K562 (cell line): Measurements from ENCODE around the gene VGLL1. TPM values are rescaled to one million over a fixed set of nuclear protein-coding genes. Genes with fewer than 3 reads are reported as not detected.

Experiments used
- ATAC-seq: fragments of 200-7000 bp; cut with Tn5 transposase; 3 replicates; pipeline ENCODE4 v1.9.1; 2020; ENCODE audit warnings: moderate library complexity
- BruUV-seq: library from RNA; stranded (reverse); fragments of 400-500 nt; replicated peaks from 2 replicates; lab custom pipeline; 2021; lab: Mats Ljungman, UMichigan
- CTCF ChIA-PET: fragments of 300-600 bp; formaldehyde crosslinking; extraction: SDS; loops from one replicate; lab custom pipeline; 2021; ENCODE audit warnings: low intra/inter-chr PET ratio; lab: Yijun Ruan, JAX
- POLR2A ChIA-PET: fragments of 300-600, 350-650 bp; sonication (Branson Sonifier 250); formaldehyde crosslinking; extraction: SDS; loops from one replicate; lab custom pipeline; 2021; ENCODE audit warnings: antibody characterized with exemption, inconsistent platforms; lab: Yijun Ruan, JAX
- DNase-seq, 4 experiments: peaks; one replicate each; pipeline versions ENCODE4 v3.0.0 to v3.0.0-alpha.2; 2011 to 2018; ENCODE audit warnings: low spot score in 3 of 4, mixed read lengths in 3 of 4; ENCODE audit errors: extremely low read depth in 1 of 4
- FAIRE-seq: peaks from 2 replicates; lab custom pipeline; 2011; peaks lifted over from hg19 to GRCh38; lab: Jason Lieb, UNC
- H2AFZ ChIP-seq: 2 replicates; pipeline ENCODE4 v1.6.0; 2011; ENCODE audit warnings: low read depth, low read length, control low read depth, inconsistent platforms
- H3K27ac ChIP-seq: fragments of 200-600 bp; 3 replicates; pipeline ENCODE4 v1.8.0; 2011; ENCODE audit warnings: low read depth, mild to moderate bottlenecking, control low read depth, inconsistent platforms, low read length, moderate library complexity, mixed read lengths; ENCODE audit errors: extremely low read depth
- H3K27me3 ChIP-seq, 2 experiments: fragments of 300-600 bp in 1 of 2; 2 replicates in 1 of 2; 3 replicates in 1 of 2; pipeline versions ENCODE4 v1.6.0 to v1.8.0; 2011; ENCODE audit warnings: inconsistent platforms in 2 of 2, low read length in 2 of 2, mild to moderate bottlenecking in 1 of 2, mixed read lengths in 1 of 2, moderate library complexity in 1 of 2; ENCODE audit not compliant: control insufficient read depth in 2 of 2, insufficient read depth in 2 of 2
- H3K36me3 ChIP-seq: fragments of 300-600 bp; 3 replicates; pipeline ENCODE4 v1.8.0; 2011; ENCODE audit warnings: mild to moderate bottlenecking, low read length, inconsistent platforms; ENCODE audit not compliant: control insufficient read depth, insufficient read depth
- H3K4me1 ChIP-seq, 2 experiments: fragments of 200-600 bp in 1 of 2; replicated peaks in 1 of 2; 2 replicates in 1 of 2; 3 replicates in 1 of 2; pipeline versions ENCODE4 v1.5.1 to v1.8.0; 2011; ENCODE audit warnings: inconsistent platforms in 2 of 2, low read length in 2 of 2, mild to moderate bottlenecking in 1 of 2, mixed read lengths in 1 of 2, moderate library complexity in 1 of 2; ENCODE audit not compliant: control insufficient read depth in 2 of 2, insufficient read depth in 2 of 2
- H3K4me2 ChIP-seq: 2 replicates; pipeline ENCODE4 v1.6.1; 2011; ENCODE audit warnings: low read length, control low read depth, inconsistent platforms, mixed read lengths; ENCODE audit not compliant: insufficient read depth
- H3K4me3 ChIP-seq: fragments of 200-600 bp; sonication (generic), shearing (Covaris generic); 2 replicates; pipeline ENCODE4 v1.5.1; 2016; ENCODE audit warnings: control low read depth, inconsistent platforms
- H3K79me2 ChIP-seq: fragments of 200-600 bp; 3 replicates; pipeline ENCODE4 v1.8.0; 2011; ENCODE audit warnings: low read length, inconsistent platforms; ENCODE audit not compliant: control insufficient read depth, insufficient read depth
- H3K9ac ChIP-seq, 2 experiments: 2 replicates each; pipeline versions ENCODE4 v1.6.0 to v1.6.1; 2011; ENCODE audit warnings: low read depth in 2 of 2, low read length in 2 of 2, control low read depth in 1 of 2, inconsistent platforms in 1 of 2, mild to moderate bottlenecking in 1 of 2, mixed read lengths in 1 of 2; ENCODE audit not compliant: insufficient read depth in 1 of 2
- H3K9me1 ChIP-seq: one replicate; pipeline ENCODE4 v1.6.0; 2011; ENCODE audit warnings: inconsistent platforms, mild to moderate bottlenecking, low read length, moderate library complexity; ENCODE audit not compliant: control insufficient read depth, insufficient read depth
- H3K9me3 ChIP-seq: replicated peaks from 2 replicates; pipeline ENCODE4 v1.5.1; 2011; ENCODE audit warnings: low read depth, low read length, inconsistent platforms; ENCODE audit not compliant: control insufficient read depth, insufficient read depth
- H4K20me1 ChIP-seq: replicated peaks from 2 replicates; pipeline ENCODE4 v1.6.1; 2011; ENCODE audit warnings: low read length, inconsistent platforms, mixed read lengths; ENCODE audit not compliant: control insufficient read depth, insufficient read depth
- ARHGAP35 ChIP-seq: fragments of 450-650 bp; IDR thresholded peaks from 2 replicates; pipeline ENCODE4 v1.6.1; 2018; ENCODE audit not compliant: partially characterized antibody
- ARID3A ChIP-seq: IDR thresholded peaks from 2 replicates; pipeline ENCODE4 v1.6.1; 2012; ENCODE audit warnings: low read depth, low read length, improper control_type of control experiment, borderline replicate concordance
- CREBBP ChIP-seq: IDR thresholded peaks from one replicate; pipeline ENCODE4 v1.6.1; 2012; ENCODE audit warnings: low read depth, mild to moderate bottlenecking, control low read depth, inconsistent platforms, low read length
- DNMT1 ChIP-seq: fragments of 450-650 bp; IDR thresholded peaks from 2 replicates; pipeline ENCODE4 v1.6.1; 2016; ENCODE audit warnings: antibody characterized with exemption, mild to moderate bottlenecking
- GTF3C2 ChIP-seq: IDR thresholded peaks from 3 replicates; pipeline ENCODE4 v1.6.1; 2011; ENCODE audit warnings: borderline replicate concordance, mild to moderate bottlenecking, moderate library complexity; ENCODE audit not compliant: insufficient read length; ENCODE audit errors: extremely low read depth
- HNRNPLL ChIP-seq: fragments of 200-400 bp; formaldehyde crosslinking; IDR thresholded peaks from 2 replicates; pipeline ENCODE4 v1.6.1; 2017; ENCODE audit warnings: low read length, low read depth, mild to moderate bottlenecking; ENCODE audit not compliant: poor library complexity, severe bottlenecking
- KLF6 ChIP-seq: fragments of 250-450 bp; sonication (Bioruptor Pico); IDR thresholded peaks from 2 replicates; pipeline ENCODE4 v1.4.0; 2020; ENCODE audit warnings: mild to moderate bottlenecking, moderate library complexity, borderline replicate concordance
- MAFF ChIP-seq: IDR thresholded peaks from 2 replicates; pipeline ENCODE4 v1.6.1; 2012; ENCODE audit warnings: low read length, improper control_type of control experiment
- POLR2B ChIP-seq: fragments of 450-650 bp; IDR thresholded peaks from 2 replicates; pipeline ENCODE4 v1.6.1; 2018; ENCODE audit warnings: low read depth; ENCODE audit not compliant: partially characterized antibody
- SP1 ChIP-seq: sonication (generic); formaldehyde crosslinking; IDR thresholded peaks from 2 replicates; pipeline ENCODE4 v1.8.1; 2022; ENCODE audit warnings: mild to moderate bottlenecking, missing genetic modification reagents
- WGBS: fragments of 100-300 bp; shearing (Covaris generic); methylation state at CpG from one replicate; pipeline ENCODE4 v1.1.6; 2016; ENCODE audit warnings: low coverage, mixed read lengths; ENCODE audit not compliant: insufficient coverage; ENCODE audit errors: missing lambda C conversion rate; 5-methylcytosine and 5-hydroxymethylcytosine counted together
- in situ Hi-C: fragments of 300-500 bp; cut with MboI; formaldehyde crosslinking; loops from 4 replicates; pipeline ENCODE4 v1.15.0; 2018; ENCODE audit warnings: inconsistent platforms, mixed read lengths
- intact Hi-C: fragments of 100-400 bp; cut with micrococcal nuclease; formaldehyde crosslinking; loops from 2 replicates; pipeline ENCODE4 v1.14.2; 2022
- polyA plus RNA-seq, 8 experiments: library from polyadenylated mRNA; depleted of rRNA in 4 of 8; stranded (reverse) in 5 of 8; unstranded in 3 of 8; fragments of >200 nt; fragmentation: Nextera tagmentation in 2 of 8; fragmentation: Illumina TruSeq in 1 of 8; extraction: Ambion mirVana in 2 of 8; extraction: Trizol in 1 of 8; gene quantifications; 2 replicates each; pipeline versions ENCODE4 v1.2.1 to v1.2.3, GENCODE V29; 2011 to 2014; ENCODE audit warnings: inconsistent platforms in 1 of 8, missing spikeins in 1 of 8
- total RNA-seq, 7 experiments: library from RNA; depleted of rRNA in 6 of 7; stranded (reverse); fragments of >200 nt in 6 of 7; fragmentation: Illumina TruSeq in 2 of 7; extraction: Trizol in 2 of 7; gene quantifications; 2 replicates each; pipeline versions ENCODE4 v1.2.1 to v1.2.3, GENCODE V29; 2011 to 2021; ENCODE audit warnings: low replicate concordance in 1 of 7

The VGLL1 gene
- total and polyA plus RNA-seq, 9 of the 15 experiments (the other 6 are each of a cell fraction or from before 2014, with no cell fraction given): not detected

GRCh38 chrX:136549226-136549625 lies 17.2 kb downstream of the VGLL1 start:
- no peaks in the 10 kb centered on the region for H3K9me3 ChIP-seq
- H3K79me2 ChIP-seq: no peaks in the 10 kb centered on the region
- CTCF ChIA-PET: no interaction called here
- no peak overlapping the region for H3K27ac ChIP-seq
- POLR2A ChIA-PET: no interaction called here
- H3K4me3 ChIP-seq: no peak overlapping the region
- ATAC-seq (no peak), FAIRE-seq (no peak), DNase-seq (no peak)
- no peak for TF ChIP-seq GTF3C2
- TF ChIP-seq ARHGAP35: no peak
- no peak for TF ChIP-seq POLR2B
- TF ChIP-seq KLF6 (CRISPR knock-in tag): no peak
- TF ChIP-seq CREBBP: no peak
- TF ChIP-seq SP1 (CRISPR knock-in tag): no peak
- no peak for TF ChIP-seq MAFF
- TF ChIP-seq ARID3A: no peak
- TF ChIP-seq HNRNPLL: no peak
- no peak for TF ChIP-seq DNMT1
- WGBS: 0% methylated on average over 5 of the region's 5 CpGs
- peaks cover 3 to 26% of the 10 kb centered on the region in 2 experiments; a peak in 4 of 5 replicates for H3K27me3 ChIP-seq
- intact Hi-C loops: no loop called here
- in situ Hi-C loops: no loop called here
- no peaks in the 10 kb centered on the region for H4K20me1 ChIP-seq
- H3K9ac ChIP-seq: no peak overlapping the region
- BruUV-seq: no TSS peak
- H3K4me2 ChIP-seq: no peak overlapping the region
- H3K36me3 ChIP-seq: no peaks in the 10 kb centered on the region
- no peaks in the 10 kb centered on the region for H3K4me1 ChIP-seq
- no peak overlapping the region for H2AFZ ChIP-seq
- H3K9me1 ChIP-seq: no peaks in the 10 kb centered on the region
